ENCODE data around the gene LSP1.

Gene LSP1

GRCh38 chr11:1929621-1930461 is 77.0 kb downstream of the LSP1 start (continued):
- TF ChIP-seq TCF4 (CRISPR knock-in tag; IDR thresholded peaks at IDR 0.05; ENCODE audit: borderline replicate concordance) (no peak), SNAI2 (CRISPR knock-in tag; IDR thresholded peaks at IDR 0.05) (no peak), BACH2 (CRISPR knock-in tag; IDR thresholded peaks at IDR 0.05; ENCODE audit: borderline replicate concordance) (no peak), ZFP3 (CRISPR knock-in tag; IDR thresholded peaks at IDR 0.05) (no peak), CSRNP3 (CRISPR knock-in tag; IDR thresholded peaks at IDR 0.05) (no peak), TOX (CRISPR knock-in tag; IDR thresholded peaks at IDR 0.05; ENCODE audit: borderline replicate concordance) (no peak), ZNF565 (CRISPR knock-in tag; conservative IDR thresholded peaks at IDR 0.05; ENCODE audit: low read depth) (no peak), OSR1 (CRISPR knock-in tag; IDR thresholded peaks at IDR 0.05) (no peak), ZC3H10 (CRISPR knock-in tag; IDR thresholded peaks at IDR 0.05) (no peak)

GRCh38 chr11:1930462-1930830 is 77.6 kb downstream of the LSP1 start:
- no peak for TF ChIP-seq CSDC2 (CRISPR knock-in tag; IDR thresholded peaks at IDR 0.05)
- TF ChIP-seq PATZ1 (CRISPR knock-in tag; IDR thresholded peaks at IDR 0.05; ENCODE audit: borderline replicate concordance): no peak
- no peak for TF ChIP-seq TSHZ2 (CRISPR knock-in tag; IDR thresholded peaks at IDR 0.05)
- TF ChIP-seq ARNTL (CRISPR knock-in tag; IDR thresholded peaks at IDR 0.05; ENCODE audit: borderline replicate concordance, low read depth): no peak
- TF ChIP-seq TOX (CRISPR knock-in tag; IDR thresholded peaks at IDR 0.05; ENCODE audit: borderline replicate concordance): no peak
- TF ChIP-seq ZFP3 (CRISPR knock-in tag; IDR thresholded peaks at IDR 0.05): no peak
- TF ChIP-seq ZNF70 (CRISPR knock-in tag; IDR thresholded peaks at IDR 0.05): no peak
- TF ChIP-seq CSRNP3 (CRISPR knock-in tag; IDR thresholded peaks at IDR 0.05): no peak

GRCh38 chr11:1931341-1932104 is 78.6 kb downstream of the LSP1 start:
- ATAC-seq: no peak

More at GRCh38 chr11:1930462-1930830, 77.6 kb downstream of the LSP1 start:
- ATAC-seq: no peak

More at GRCh38 chr11:1931341-1932104, 78.6 kb downstream of the LSP1 start:
- TF ChIP-seq CSRNP3 (CRISPR knock-in tag; IDR thresholded peaks at IDR 0.05) (no peak), ZFP3 (CRISPR knock-in tag; IDR thresholded peaks at IDR 0.05) (no peak), ZFP30 (CRISPR knock-in tag; IDR thresholded peaks at IDR 0.05) (no peak), SNAI2 (CRISPR knock-in tag; IDR thresholded peaks at IDR 0.05) (no peak), ZNF8 (CRISPR knock-in tag; IDR thresholded peaks at IDR 0.05) (no peak), ARNTL (CRISPR knock-in tag; IDR thresholded peaks at IDR 0.05; ENCODE audit: borderline replicate concordance, low read depth) (no peak)

Measured in SK-N-SH treated with all-trans-retinoic acid at 6 μM for 48 hours (cell line).